ENCODE results near the gene MKLN1. TPM values are rescaled to one million over a fixed set of nuclear protein-coding genes. Genes with fewer than 3 reads are reported as not detected.

MKLN1 gene
- total and polyA plus RNA-seq, 10 of the 15 experiments (the other 5 are each of a cell fraction or from before 2014, with no cell fraction given), result 13.6 to 55.8 (median 29.3) TPM

- no peak for TF ChIP-seq CUX1 (IDR thresholded peaks at IDR 0.05; ENCODE audit: insufficient replicate concordance, low read depth, low read length)
Measured at GRCh38 chr7:131390275-131390674, 62.6 kb downstream of the MKLN1 start (continued).

- RAD21 ChIA-PET (ENCODE audit: unreplicated experiment), result no interaction called here
- H2AFZ ChIP-seq (ENCODE audit: control insufficient read depth, low read depth, low read length), result no peak overlapping the region
- WGBS (ENCODE audit: insufficient coverage, insufficient replicate concordance, low lambda C conversion rate, missing lambda C conversion rate), result 100% methylated on average over 2 of the region's 2 CpGs
- DNase-seq (ENCODE audit: low read depth, low spot score) (no peak), ATAC-seq (no peak), FAIRE-seq (no peak)
- intact Hi-C loops (cut with micrococcal nuclease; ENCODE audit: unreplicated experiment) (no loop called here), in situ Hi-C loops (cut with MboI) (no loop called here)
- SMC1A ChIA-PET (ENCODE audit: uncharacterized antibody, unreplicated experiment), result interaction anchor here (1.0 to 3.3 kb wide), 7 partner anchors 10 to 182 kb away, joined by 3 to 15 read pairs (median 4); no protein-coding TSS in a partner anchor
- H3K9ac ChIP-seq (ENCODE audit: control insufficient read depth, insufficient read depth, low read length), result no peak overlapping the region
- no peak overlapping the region for H3K27ac ChIP-seq (ENCODE audit: control insufficient read depth, insufficient read depth)
- no peaks in the 10 kb centered on the region; a peak in 2 of 4 replicates for H3K36me3 ChIP-seq (ENCODE audit: control insufficient read depth in 2 of 2, insufficient read depth in 2 of 2, low read length in 1 of 2)
- TF ChIP-seq EGR1 (IDR thresholded peaks at IDR 0.05; ENCODE audit: borderline replicate concordance in 1 of 2, low read depth in 2 of 2, low read length in 2 of 2) (no peak), ZBTB11 (CRISPR knock-in tag; IDR thresholded peaks at IDR 0.05) (no peak)
- no TSS peak for BruUV-seq (replicated peaks)
- POLR2A ChIA-PET, result no interaction called here
- H3K9me3 ChIP-seq (replicated peaks; ENCODE audit: control insufficient read depth, insufficient read depth, low read length), result no peaks in the 10 kb centered on the region
- H3K4me3 ChIP-seq, result no peak overlapping the region
- no peaks in the 10 kb centered on the region for H3K27me3 ChIP-seq (replicated peaks in 1 of 2; ENCODE audit: control insufficient read depth in 2 of 2, insufficient read depth in 2 of 2, low read length in 1 of 2)
- no peaks in the 10 kb centered on the region; the same call in 1 of the 2 replicates for H3K79me2 ChIP-seq (ENCODE audit: control insufficient read depth, insufficient read depth, low read length)
- H4K20me1 ChIP-seq (ENCODE audit: control insufficient read depth, insufficient read depth), result no peaks in the 10 kb centered on the region
- H3K4me2 ChIP-seq (ENCODE audit: control insufficient read depth, insufficient read depth), result no peak overlapping the region
- H3K4me1 ChIP-seq (ENCODE audit: control insufficient read depth, insufficient read depth, low read length), result no peaks in the 10 kb centered on the region
- CTCF ChIA-PET, result interaction anchor here (0.7 to 1.0 kb wide), 4 partner anchors 10 to 319 kb away, joined by 3 read pairs; no protein-coding TSS in a partner anchor
Measured at GRCh38 chr7:131391145-131391544, 63.5 kb downstream of the MKLN1 start.

All from GM12878 (cell line).